Measurements from ENCODE around the gene SYVN1. TPM values are rescaled to one million over a fixed set of nuclear protein-coding genes. Genes with fewer than 3 reads are reported as not detected.

SYVN1 gene
- total and polyA plus RNA-seq, 2 donors (not counting 3 experiments of a cell fraction or from before 2014, with no cell fraction given), result 34.5 to 45.1 TPM

Small RNAs within 50 kb of the gene (microRNA-seq; reads per million reads assigned to microRNA genes)
- gene MIR6751 (ENCODE audit: borderline number of aligned reads, borderline replicate concordance), result not detected

Small RNAs within 50 kb of the gene (small RNA-seq; reads per million reads assigned to genes)
- gene HIGD1AP10 (ENCODE audit: insufficient read depth, insufficient read length, low read depth, low replicate concordance) (not detected), gene PDCL2P2 (ENCODE audit: insufficient read depth, insufficient read length, low read depth, low replicate concordance) (not detected), gene RNU2-23P (ENCODE audit: insufficient read depth, insufficient read length, low read depth, low replicate concordance) (1.5 reads per million)

Other genes starting within 250 kb of the SYVN1 start
- 24.3 and 27.4 TPM in 2 replicates for gene ATG2A, start 217.3 kb downstream of the SYVN1 start, total RNA-seq
- 13.4 and 17.6 TPM in 2 replicates for gene ATG2A, start 217.3 kb downstream of the SYVN1 start, polyA plus RNA-seq
- gene PPP2R5B, start 209.8 kb downstream of the SYVN1 start, total RNA-seq, result 17.8 and 21.5 TPM in 2 replicates
- 17.6 and 20.9 TPM in 2 replicates for gene PPP2R5B, start 209.8 kb downstream of the SYVN1 start, polyA plus RNA-seq
- gene GPHA2, start 198.6 kb downstream of the SYVN1 start, total RNA-seq, result not detected in 2 replicates
- gene GPHA2, start 198.6 kb downstream of the SYVN1 start, polyA plus RNA-seq, result not detected in 2 replicates
- gene MAJIN, start 162.4 kb downstream of the SYVN1 start, total RNA-seq, result not detected in 2 replicates
- 0.07 TPM in 1 of 2 replicates, not detected in the other for gene MAJIN, start 162.4 kb downstream of the SYVN1 start, polyA plus RNA-seq
- gene BATF2, start 137.5 kb downstream of the SYVN1 start, total RNA-seq, result 0.75 and 0.81 TPM in 2 replicates
- gene BATF2, start 137.5 kb downstream of the SYVN1 start, polyA plus RNA-seq, result 0.75 and 1.5 TPM in 2 replicates
- gene ARL2, start 120.4 kb downstream of the SYVN1 start, total RNA-seq, result 108 and 109 TPM in 2 replicates
- gene ARL2, start 120.4 kb downstream of the SYVN1 start, polyA plus RNA-seq, result 259 and 312 TPM in 2 replicates
- gene SNX15, start 107.1 kb downstream of the SYVN1 start, total RNA-seq, result 21.0 and 21.8 TPM in 2 replicates
- gene SNX15, start 107.1 kb downstream of the SYVN1 start, polyA plus RNA-seq, result 15.2 and 15.5 TPM in 2 replicates
- gene SAC3D1, start 93.3 kb downstream of the SYVN1 start, total RNA-seq, result 16.6 and 18.0 TPM in 2 replicates
- 17.0 and 22.2 TPM in 2 replicates for gene SAC3D1, start 93.3 kb downstream of the SYVN1 start, polyA plus RNA-seq
- gene NAALADL1, start 76.0 kb downstream of the SYVN1 start, total RNA-seq, result 4.4 and 6.8 TPM in 2 replicates
- gene NAALADL1, start 76.0 kb downstream of the SYVN1 start, polyA plus RNA-seq, result 13.9 and 16.5 TPM in 2 replicates
- gene CDCA5, start 50.5 kb downstream of the SYVN1 start, total RNA-seq, result 34.1 and 35.7 TPM in 2 replicates
- 14.0 and 16.4 TPM in 2 replicates for gene CDCA5, start 50.5 kb downstream of the SYVN1 start, polyA plus RNA-seq
- gene ZFPL1, start 50.3 kb downstream of the SYVN1 start, total RNA-seq, result 37.6 and 45.1 TPM in 2 replicates
- gene ZFPL1, start 50.3 kb downstream of the SYVN1 start, polyA plus RNA-seq, result 139 and 186 TPM in 2 replicates
- 102 and 108 TPM in 2 replicates for gene VPS51, start 38.3 kb downstream of the SYVN1 start, total RNA-seq
- gene VPS51, start 38.3 kb downstream of the SYVN1 start, polyA plus RNA-seq, result 146 and 196 TPM in 2 replicates
- 11.6 and 16.2 TPM in 2 replicates for gene TM7SF2, start 22.6 kb downstream of the SYVN1 start, total RNA-seq
- gene TM7SF2, start 22.6 kb downstream of the SYVN1 start, polyA plus RNA-seq, result 39.5 and 47.1 TPM in 2 replicates
- gene ZNHIT2, start 16.8 kb downstream of the SYVN1 start, total RNA-seq, result 9.0 and 9.2 TPM in 2 replicates
- 7.1 and 12.8 TPM in 2 replicates for gene ZNHIT2, start 16.8 kb downstream of the SYVN1 start, polyA plus RNA-seq
- 746 and 784 TPM in 2 replicates for gene FAU, start 12.4 kb downstream of the SYVN1 start, total RNA-seq
- gene FAU, start 12.4 kb downstream of the SYVN1 start, polyA plus RNA-seq, result 741 and 809 TPM in 2 replicates
- gene MRPL49, start 12.2 kb downstream of the SYVN1 start, total RNA-seq, result 49.7 and 51.6 TPM in 2 replicates
- 76.8 and 90.4 TPM in 2 replicates for gene MRPL49, start 12.2 kb downstream of the SYVN1 start, polyA plus RNA-seq
- gene SPDYC, start 35.7 kb upstream of the SYVN1 start, total RNA-seq, result not detected in 2 replicates
- not detected in 2 replicates for gene SPDYC, start 35.7 kb upstream of the SYVN1 start, polyA plus RNA-seq
- 201 and 217 TPM in 2 replicates for gene CAPN1, start 47.4 kb upstream of the SYVN1 start, total RNA-seq
- gene CAPN1, start 47.4 kb upstream of the SYVN1 start, polyA plus RNA-seq, result 218 and 293 TPM in 2 replicates
- gene POLA2, start 127.4 kb upstream of the SYVN1 start, total RNA-seq, result 24.0 and 25.4 TPM in 2 replicates
- 30.0 and 36.2 TPM in 2 replicates for gene POLA2, start 127.4 kb upstream of the SYVN1 start, polyA plus RNA-seq
- gene CDC42EP2, start 180.3 kb upstream of the SYVN1 start, total RNA-seq, result 23.4 and 23.9 TPM in 2 replicates
- gene CDC42EP2, start 180.3 kb upstream of the SYVN1 start, polyA plus RNA-seq, result 26.4 and 33.3 TPM in 2 replicates
- gene DPF2, start 199.3 kb upstream of the SYVN1 start, total RNA-seq, result 48.9 and 58.7 TPM in 2 replicates
- 62.2 and 73.3 TPM in 2 replicates for gene DPF2, start 199.3 kb upstream of the SYVN1 start, polyA plus RNA-seq
- gene TIGD3, start 220.2 kb upstream of the SYVN1 start, total RNA-seq, result 0.27 TPM in 1 of 2 replicates, not detected in the other
- gene TIGD3, start 220.2 kb upstream of the SYVN1 start, polyA plus RNA-seq, result 0.18 TPM in 2 replicates
- gene SLC25A45, start 248.1 kb upstream of the SYVN1 start, total RNA-seq, result 3.1 and 4.8 TPM in 2 replicates
- gene SLC25A45, start 248.1 kb upstream of the SYVN1 start, polyA plus RNA-seq, result 1.2 TPM in 2 replicates

Data from endothelial cell of umbilical vein (primary cell).